ENCODE results near the gene GLCE.
"Not testable (repeated sequence)": the region's sequence is repeated elsewhere in the genome, so short reads cannot be mapped to it uniquely, and the experiment has no call there.

GLCE gene

DNA sequence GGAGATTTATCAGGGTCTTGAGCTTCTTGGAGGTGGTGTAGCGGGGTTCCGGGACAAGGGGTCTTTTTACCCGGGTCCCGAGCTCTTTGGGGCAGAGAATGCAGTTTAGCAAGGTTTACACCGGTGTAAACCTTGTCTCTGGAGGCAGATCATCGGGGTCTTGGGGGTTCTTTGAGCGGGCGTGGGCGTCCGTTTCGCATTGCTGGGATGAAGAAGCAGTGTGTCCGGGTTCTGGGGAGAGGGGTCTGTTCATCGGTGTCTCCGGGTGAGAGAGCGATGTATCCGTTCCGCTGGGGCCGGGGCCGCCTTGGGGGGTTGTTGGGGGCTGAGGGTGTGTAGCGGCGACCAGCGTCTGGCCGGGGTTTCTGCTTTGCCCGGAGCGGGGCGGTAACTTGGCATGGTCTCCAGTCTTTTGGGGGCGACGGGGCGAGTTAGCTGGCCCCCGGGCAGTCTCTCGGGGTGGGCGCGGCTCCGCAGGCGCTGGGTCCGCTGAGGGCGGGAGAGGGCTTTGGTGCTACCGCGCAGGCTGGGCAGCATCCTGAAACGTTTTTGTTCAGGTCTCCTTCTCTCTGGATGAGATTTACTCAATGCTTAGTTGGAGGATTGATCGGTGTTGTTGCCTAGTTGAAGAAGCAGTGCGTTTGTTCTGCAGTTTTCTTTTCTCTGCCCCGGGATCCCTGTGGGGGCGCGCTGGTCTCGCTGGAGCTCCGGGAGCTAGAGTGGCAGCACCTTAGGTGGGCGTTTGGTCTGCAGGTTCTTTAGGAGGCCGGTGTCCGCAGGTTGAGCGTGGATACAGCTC, 843 bp downstream of the GLCE start:
- DNase-seq = peak; percentile 68

- no peak for DNase-seq
Measured at GRCh38 chr15:69161878-69162213, 1.4 kb downstream of the GLCE start.

DNA sequence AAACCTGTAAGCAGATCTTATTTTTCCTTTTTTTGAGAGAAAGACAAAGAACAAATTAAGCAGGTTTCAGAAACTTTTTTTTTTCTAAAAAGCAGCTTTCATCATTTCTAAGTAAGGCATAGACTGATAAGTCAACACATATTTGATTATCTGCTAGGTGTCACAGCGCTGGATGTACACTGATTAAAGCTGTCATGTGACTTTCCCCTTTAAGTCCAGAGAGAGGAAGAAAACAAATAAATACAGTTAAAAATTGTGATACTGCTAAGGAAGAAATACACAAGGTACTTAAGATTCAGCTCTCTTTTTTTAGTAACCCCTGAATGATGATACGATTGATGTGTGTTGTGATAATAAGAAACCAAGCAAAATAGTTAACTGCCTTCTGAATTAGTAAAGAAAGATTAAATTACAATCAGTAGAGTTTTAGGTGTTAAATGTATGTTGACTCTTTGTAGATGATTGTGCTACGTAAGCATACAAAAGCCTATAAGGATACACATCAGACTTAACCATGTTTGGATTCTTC, 2.8 kb downstream of the GLCE start:
- no peak for DNase-seq

DNA sequence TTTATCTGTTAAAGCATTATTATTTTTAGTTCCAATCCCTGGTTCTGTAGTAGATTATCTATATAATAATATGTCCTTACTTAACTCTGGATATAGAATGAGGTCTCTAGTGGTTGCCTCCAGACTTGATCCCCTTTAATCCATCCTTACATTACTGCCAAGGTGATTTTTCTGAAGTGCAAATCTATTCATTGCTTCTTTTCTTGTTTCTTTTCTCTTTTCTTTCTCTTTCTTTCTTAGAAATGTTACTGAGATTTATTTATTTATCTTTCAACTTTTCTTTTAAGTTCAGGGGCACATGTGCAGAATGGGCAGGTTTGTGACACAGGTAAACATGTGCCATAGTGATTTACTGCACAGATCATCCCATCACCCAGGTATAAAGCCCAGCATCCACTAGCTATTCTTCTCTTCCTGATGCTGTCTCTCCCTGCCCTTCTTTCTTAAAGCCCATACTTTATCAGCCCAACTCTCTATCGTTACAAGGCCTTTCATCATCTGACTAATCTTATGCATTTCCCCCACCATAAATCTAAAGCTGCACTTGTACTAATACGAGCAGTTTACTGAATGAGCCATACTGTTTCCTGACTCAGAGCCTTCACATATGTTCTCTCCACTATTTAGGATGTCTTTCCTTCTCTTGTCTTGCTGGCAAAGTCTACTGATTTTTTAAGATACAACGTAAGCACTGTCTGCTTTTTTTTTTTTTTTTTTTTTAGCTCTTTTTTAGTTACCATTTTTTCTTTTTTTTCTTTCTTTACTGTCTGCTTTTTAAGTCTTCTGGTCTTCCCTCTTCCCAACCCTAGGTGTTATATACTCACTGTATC, 4.6 kb downstream of the GLCE start:
- DNase-seq = no peak

DNA sequence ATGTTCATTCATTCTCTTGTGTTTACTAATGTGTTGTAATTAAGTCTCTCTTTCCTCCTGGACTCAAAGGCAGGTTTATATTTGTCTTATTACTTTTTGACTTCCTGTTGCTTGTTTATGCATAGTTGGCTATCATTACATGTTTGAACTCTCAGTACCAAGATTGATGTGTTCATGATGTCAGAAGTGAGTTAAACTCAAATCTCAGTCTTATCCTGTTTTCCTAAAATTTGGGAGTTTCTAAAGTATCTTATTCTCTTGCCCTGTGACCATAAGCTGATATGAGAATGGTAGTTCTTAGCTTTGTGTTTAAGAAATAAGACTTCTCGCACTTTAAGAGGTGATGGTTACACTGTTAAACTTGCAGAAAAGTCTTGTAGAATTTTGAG, 5.2 kb downstream of the GLCE start:
- no peak for DNase-seq

GRCh38 chr15:69167218-69167846, 6.9 kb downstream of the GLCE start:
- no peak for DNase-seq

DNA sequence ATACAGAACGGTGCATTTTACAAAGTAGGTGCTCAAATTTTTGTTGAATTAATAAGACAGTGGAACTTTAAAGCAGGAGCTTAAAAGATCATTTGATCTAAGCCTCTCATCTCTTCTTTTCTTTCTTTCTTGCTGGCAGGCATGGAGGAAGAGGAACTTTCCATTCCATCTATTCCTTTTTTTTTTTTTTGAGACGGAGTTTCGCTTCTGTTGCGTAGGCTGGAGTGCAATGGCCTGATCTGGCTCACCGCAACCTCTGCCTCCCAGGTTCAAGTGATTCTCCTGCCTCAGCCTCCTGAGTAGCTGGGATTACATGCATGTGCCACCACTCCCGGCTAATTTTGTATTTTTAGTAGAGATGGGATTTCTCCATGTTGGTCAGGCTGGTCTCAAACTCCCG, 7.9 kb downstream of the GLCE start:
- DNase-seq = not testable (repeated sequence)

- DNase-seq = not testable (repeated sequence)
Measured at GRCh38 chr15:69169540-69169939, 9.1 kb downstream of the GLCE start.

DNA sequence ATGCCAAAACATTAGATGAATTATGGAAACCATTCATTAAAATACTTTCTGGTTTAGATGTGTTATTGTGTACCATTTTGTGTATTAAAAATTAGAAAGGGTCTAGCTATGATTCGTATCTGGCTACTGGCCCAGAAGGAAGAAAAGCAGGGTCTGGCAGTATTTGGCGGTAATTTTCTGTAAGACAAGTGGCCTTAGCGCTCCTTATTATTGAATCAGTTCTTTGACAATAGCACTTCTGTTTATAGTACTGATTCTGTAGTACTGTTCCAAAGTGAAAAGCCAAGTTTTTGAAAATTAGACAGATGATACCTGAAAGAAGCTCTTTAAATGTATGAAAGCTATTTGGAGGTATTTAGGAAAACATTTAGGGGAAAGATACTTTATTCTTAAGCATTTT, 10.2 kb downstream of the GLCE start:
- DNase-seq = no peak

DNA sequence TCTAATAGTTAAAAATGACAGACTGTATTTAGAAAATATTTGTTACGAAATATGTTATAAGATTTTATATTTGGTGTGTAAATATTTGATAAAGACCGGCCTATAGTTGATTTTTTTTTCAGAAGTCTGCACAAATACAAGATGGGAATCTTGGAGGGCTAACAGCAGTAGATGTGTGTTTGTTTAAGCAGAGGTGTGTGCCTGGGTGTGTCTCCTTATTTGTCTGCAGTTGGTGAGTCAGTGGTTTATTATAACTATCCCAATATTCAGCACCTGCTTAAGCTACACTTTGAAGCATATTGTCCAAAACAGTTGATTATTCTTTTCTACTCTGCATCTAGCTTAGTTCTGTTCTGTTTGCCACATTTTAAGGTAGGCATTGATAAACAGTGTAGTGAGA, 12.4 kb downstream of the GLCE start:
- no peak for DNase-seq

- DNase-seq = no peak
Measured at GRCh38 chr15:69175536-69175935, 15.1 kb downstream of the GLCE start.

DNA sequence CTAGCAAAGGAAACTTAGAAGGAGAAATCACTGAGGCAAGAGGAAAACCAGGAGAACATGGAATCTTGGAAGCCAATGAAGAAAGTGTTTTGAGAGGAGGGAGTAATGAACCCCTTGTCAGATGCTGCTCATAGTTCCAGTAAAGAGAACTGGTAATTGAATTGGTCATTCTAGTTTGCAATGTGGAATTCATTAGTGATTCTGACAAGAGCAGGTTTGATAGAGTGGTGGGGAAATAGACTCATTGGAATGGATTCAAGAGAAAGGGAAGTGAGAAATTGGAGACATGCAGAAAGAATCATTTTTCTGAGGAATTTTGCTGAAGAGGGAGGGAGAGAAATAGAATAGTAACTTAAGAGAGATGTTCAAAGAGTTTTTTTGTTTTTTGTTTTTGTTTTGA, 21.0 kb downstream of the GLCE start:
- DNase-seq = no peak

GRCh38 chr15:69185216-69185615, 24.8 kb downstream of the GLCE start:
- DNase-seq = no peak

DNA sequence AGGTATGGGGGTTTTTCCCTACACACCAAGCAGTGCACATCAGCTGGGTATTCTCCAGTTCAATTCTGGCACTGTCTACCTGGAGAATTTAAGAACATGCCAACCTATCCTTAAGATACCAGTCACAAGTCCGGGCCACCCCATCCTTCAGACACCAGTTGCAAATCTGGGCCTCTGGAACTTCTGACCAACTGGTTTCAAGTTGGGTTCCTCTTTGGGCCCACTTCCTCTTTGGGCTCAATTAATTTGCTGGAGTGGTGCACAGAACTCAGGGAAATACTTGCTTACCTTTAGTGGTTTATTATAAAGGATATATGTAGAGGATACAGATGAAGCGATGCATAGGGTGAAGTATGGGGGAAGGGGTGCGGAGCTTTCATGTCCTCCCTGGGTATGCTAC, 25.3 kb downstream of the GLCE start:
- no peak for DNase-seq

DNA sequence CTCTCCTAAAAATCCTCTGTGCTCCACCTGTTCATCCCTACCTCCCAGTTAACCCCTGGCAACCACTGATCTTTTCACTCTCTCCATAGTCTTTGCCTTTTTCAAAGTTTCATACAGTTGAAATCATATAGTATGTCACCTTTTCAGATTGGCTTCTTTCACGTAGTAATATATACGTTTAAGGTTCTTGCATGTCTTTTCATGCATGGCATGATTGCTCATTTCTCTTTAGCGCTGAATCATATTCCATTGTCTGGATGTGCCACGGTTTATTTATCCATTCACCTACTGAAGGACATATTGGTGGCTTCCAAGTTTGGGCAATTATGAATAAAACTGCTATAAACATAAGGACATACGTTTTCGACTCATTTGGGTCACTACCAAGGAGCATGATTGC, 28.7 kb downstream of the GLCE start:
- DNase-seq = no peak

DNA sequence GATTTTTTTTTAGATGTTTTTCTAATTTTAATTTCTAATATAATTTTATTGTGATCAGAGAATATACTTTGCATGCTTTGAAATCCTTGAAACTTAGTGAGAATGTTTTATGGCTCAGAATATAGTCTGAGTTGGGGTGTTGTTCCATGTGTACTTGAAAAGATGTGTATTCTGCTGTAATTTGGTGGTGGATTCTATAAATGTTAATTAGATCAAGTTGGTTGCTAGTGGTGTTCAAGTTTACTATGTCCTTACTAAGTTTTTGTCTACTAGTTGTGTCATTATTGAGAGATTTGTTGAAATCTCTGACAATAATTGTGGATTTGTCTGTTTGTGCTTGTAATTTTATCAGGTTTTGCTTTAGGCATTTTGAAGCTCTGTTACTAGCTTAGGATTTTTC, 29.7 kb downstream of the GLCE start:
- DNase-seq = no peak

- no peak for DNase-seq
Measured at GRCh38 chr15:69190504-69190903, 30.1 kb downstream of the GLCE start.

DNA sequence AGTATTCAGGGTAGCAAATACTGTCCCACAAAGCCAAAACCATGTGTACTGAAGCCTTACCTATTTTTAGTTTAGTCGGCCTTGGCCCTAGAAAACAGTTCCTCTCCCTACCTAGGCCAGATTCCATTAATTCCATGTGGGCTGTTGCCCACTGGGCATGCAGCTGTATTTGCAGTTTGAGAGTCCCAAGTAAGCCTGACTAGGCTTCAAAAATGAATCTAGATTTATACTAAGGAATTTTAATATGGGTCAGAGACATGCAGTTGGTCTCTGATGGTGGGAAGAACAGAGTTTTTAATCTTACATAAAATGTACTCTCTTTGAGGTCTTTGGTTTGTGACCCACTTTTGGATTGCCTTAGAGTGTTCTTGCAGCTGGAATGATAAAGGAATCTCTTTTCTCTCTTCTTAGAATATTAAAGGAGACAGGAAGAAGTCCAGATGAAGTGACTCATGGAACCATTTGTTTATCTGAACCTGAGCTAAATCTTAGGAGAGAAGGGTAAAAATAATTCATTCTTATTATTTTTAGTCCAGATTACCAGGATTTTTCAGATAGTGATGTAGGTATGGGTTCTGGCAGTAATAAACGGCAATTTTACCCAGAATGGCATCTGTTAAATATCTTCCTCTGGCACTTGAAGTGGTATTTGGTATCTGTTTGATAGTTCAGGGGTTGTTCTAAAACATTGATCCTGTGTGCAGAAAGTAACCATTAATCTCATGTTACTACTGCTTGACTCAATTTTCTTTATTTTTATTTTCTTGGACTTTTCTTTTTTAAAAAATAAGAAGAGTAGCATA, 33.8 kb downstream of the GLCE start:
- DNase-seq = no peak

GRCh38 chr15:69194854-69195253, 34.4 kb downstream of the GLCE start:
- DNase-seq = no peak

GRCh38 chr15:69200832-69201745, 40.7 kb downstream of the GLCE start:
- DNase-seq = peak; percentile 74

GRCh38 chr15:69206079-69206478, 45.6 kb downstream of the GLCE start:
- no peak for DNase-seq

DNA sequence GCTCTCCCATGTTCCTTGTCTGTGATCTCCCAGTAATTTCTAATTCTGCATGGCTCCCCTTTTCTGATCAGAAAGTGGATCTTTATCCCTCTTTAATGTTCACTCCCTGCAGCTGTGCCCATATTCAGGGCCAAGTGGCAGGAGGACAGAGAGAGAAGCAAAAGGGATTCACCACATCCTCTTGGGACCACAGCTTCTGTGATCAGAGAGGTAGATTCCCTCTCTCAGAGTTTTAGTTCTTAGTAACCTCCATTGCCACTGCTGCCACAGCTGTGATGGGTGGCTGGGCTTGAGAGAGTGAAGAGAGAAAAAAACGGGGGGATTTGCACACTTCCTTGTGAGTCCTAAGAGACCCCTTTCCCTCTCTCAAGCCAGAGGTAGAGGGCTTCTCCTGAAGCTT, 49.2 kb downstream of the GLCE start:
- DNase-seq = no peak
